GM12878 (cell line): ENCODE measurements around the gene NID1. TPM values are rescaled to one million over a fixed set of nuclear protein-coding genes. Genes with fewer than 3 reads are reported as not detected.

Source experiments
- BHLHE40 ChIP-seq, 2 experiments: fragments of 450-650 bp in 1 of 2; IDR thresholded peaks; 2 replicates each; pipeline ENCODE4 v1.6.1; 2011 to 2017; ENCODE audit warnings: low read depth in 2 of 2, borderline replicate concordance in 1 of 2, improper control_type of control experiment in 1 of 2, low read length in 1 of 2, mild to moderate bottlenecking in 1 of 2
- CTCF ChIP-seq, 3 experiments: IDR thresholded peaks in 2 of 3; conservative IDR thresholded peaks in 1 of 3; 2 replicates each; pipeline ENCODE4 v1.5.1; 2011; ENCODE audit warnings: low read depth in 3 of 3, low read length in 3 of 3, mild to moderate bottlenecking in 3 of 3, control low read depth in 2 of 3, moderate library complexity in 2 of 3, inconsistent platforms in 1 of 3, mixed read lengths in 1 of 3; ENCODE audit not compliant: control insufficient read depth in 2 of 3, insufficient read depth in 1 of 3; ENCODE audit errors: extremely low read depth in 1 of 3
- DPF2 ChIP-seq: fragments of 450-650 bp; IDR thresholded peaks from 2 replicates; pipeline ENCODE4 v1.6.1; 2017; ENCODE audit warnings: mild to moderate bottlenecking
- ETV6 ChIP-seq, 2 experiments: fragments of 450-650 bp in 1 of 2; IDR thresholded peaks in 1 of 2; conservative IDR thresholded peaks in 1 of 2; 2 replicates each; pipeline ENCODE4 v1.6.1; 2014; ENCODE audit warnings: antibody characterized with exemption in 1 of 2, borderline replicate concordance in 1 of 2, low read depth in 1 of 2, mild to moderate bottlenecking in 1 of 2, moderate library complexity in 1 of 2
- MEF2B ChIP-seq: fragments of 450-650 bp; IDR thresholded peaks from 2 replicates; pipeline ENCODE4 v1.6.1; 2018; ENCODE audit warnings: mild to moderate bottlenecking, moderate library complexity; ENCODE audit not compliant: partially characterized antibody, poor library complexity, severe bottlenecking
- NKRF ChIP-seq: fragments of 450-650 bp; conservative IDR thresholded peaks from 2 replicates; pipeline ENCODE4 v1.6.1; 2017; ENCODE audit warnings: mild to moderate bottlenecking, moderate library complexity
- PAX8 ChIP-seq: fragments of 450-650 bp; IDR thresholded peaks from 2 replicates; pipeline ENCODE4 v1.6.1; 2017; ENCODE audit warnings: mild to moderate bottlenecking, moderate library complexity
- POLR2A ChIP-seq: IDR thresholded peaks from 2 replicates; pipeline ENCODE4 v1.6.1; 2011; ENCODE audit warnings: low read depth, mild to moderate bottlenecking, low read length
- RAD51 ChIP-seq: fragments of 450-650 bp; IDR thresholded peaks from 2 replicates; pipeline ENCODE4 v1.6.1; 2016; ENCODE audit warnings: moderate library complexity, mild to moderate bottlenecking, inconsistent platforms
- YY1 ChIP-seq: IDR thresholded peaks from 2 replicates; pipeline ENCODE4 v1.6.1; 2011; ENCODE audit warnings: low read depth, mild to moderate bottlenecking, low read length
- ZSCAN29 ChIP-seq: fragments of 450-650 bp; IDR thresholded peaks from 2 replicates; pipeline ENCODE4 v1.6.1; 2017; ENCODE audit warnings: mild to moderate bottlenecking, moderate library complexity
- polyA plus RNA-seq, 11 experiments: library from polyadenylated mRNA; depleted of rRNA in 4 of 11; unstranded in 6 of 11; stranded (reverse) in 5 of 11; fragments of >200 nt; fragmentation: Nextera tagmentation in 4 of 11; fragmentation: Illumina TruSeq in 1 of 11; extraction: Ambion mirVana in 4 of 11; extraction: Trizol in 1 of 11; gene quantifications; 1 replicate in 1 of 11; 2 replicates in 10 of 11; pipeline versions ENCODE4 v1.2.1 to v1.2.3, GENCODE V29; 2011 to 2016; ENCODE audit warnings: inconsistent platforms in 2 of 11, missing spikeins in 2 of 11, low read depth in 1 of 11
- total RNA-seq, 4 experiments: library from RNA; depleted of rRNA in 3 of 4; stranded (reverse); fragments of >200 nt in 3 of 4; fragmentation: Illumina TruSeq in 1 of 4; extraction: Trizol in 1 of 4; gene quantifications; 2 replicates each; pipeline versions ENCODE4 v1.2.1 to v1.2.3, GENCODE V29; 2013 to 2021
- TF ChIP-seq, protein P1 (sequence below): fragments of 450-650 bp; IDR thresholded peaks from 2 replicates; pipeline ENCODE4 v1.6.1; 2018; ENCODE audit warnings: mild to moderate bottlenecking, low read depth, moderate library complexity; ENCODE audit not compliant: partially characterized antibody
- TF ChIP-seq, protein P2 (sequence below): fragments of 450-650 bp; IDR thresholded peaks from 2 replicates; pipeline ENCODE4 v1.6.1; 2017; ENCODE audit warnings: low read depth, mild to moderate bottlenecking, moderate library complexity

NID1 gene
- total and polyA plus RNA-seq, 10 of the 15 experiments (the other 5 are each of a cell fraction or from before 2014, with no cell fraction given) = 4.2 to 25.7 (median 11.3) TPM

DNA sequence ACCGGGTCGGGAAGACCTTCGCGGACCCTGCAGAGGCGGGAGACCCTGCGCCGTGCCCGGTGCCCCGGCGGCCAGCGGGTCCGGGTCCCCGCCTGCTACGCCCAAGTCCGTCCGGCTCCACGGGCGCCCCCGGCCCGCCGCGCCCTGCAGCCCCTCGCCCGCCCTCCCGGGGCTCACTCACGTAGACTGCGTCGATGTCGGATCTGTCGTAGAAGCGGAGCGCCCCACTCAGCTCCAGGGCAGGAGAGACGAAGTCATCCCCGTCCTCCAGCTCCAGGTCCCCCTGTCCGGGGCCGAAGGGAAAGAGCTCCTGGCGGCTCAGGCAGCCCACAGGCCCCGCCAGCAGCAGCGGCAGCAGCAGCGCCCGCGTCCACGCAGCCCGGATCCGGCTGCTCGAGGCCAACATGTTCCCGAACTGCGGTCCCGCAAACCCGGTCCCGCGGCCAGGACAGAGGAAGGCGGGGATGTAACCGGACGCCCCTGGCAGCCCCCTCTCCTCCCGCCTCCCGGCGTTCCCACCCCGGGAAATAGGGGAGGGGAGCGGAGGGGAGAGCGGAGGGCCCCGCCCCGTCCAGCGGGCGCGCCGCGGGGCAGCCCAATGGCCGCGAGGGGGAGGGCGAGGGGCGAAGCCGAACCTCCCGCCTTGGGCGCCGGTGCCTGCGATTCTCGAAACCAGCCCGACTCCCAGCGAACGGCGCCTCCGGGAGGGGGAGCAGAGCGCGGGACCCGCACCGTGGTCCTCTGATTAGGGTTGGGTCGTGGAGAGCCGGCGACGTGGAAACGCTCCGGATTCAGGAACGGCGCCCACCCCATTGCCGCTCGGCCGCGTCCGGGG, at the start of gene NID1 (continued):
- TF ChIP-seq ETV6 (conservative IDR thresholded peaks at IDR 0.05 in 1 of 2, IDR thresholded peaks at IDR 0.05 in 1 of 2; ENCODE audit: borderline replicate concordance in 1 of 2, low read depth in 1 of 2) (no peak), DPF2 (peak; percentile 42; the same call in 1 of the 2 replicates), BHLHE40 (IDR thresholded peaks at IDR 0.05; ENCODE audit: borderline replicate concordance in 1 of 2, low read depth in 2 of 2, low read length in 1 of 2) (peak in 1 of 2 experiments; percentile 35; a peak in 1 of 4 replicates), ZSCAN29 (peak; percentile 100), MEF2B (peak; percentile 10), PAX8 (no peak), POLR2A (peak; percentile 11; the same call in 1 of the 2 replicates), YY1 (peak; percentile 83), CTCF (IDR thresholded peaks at IDR 0.05 in 2 of 3, conservative IDR thresholded peaks at IDR 0.05 in 1 of 3; ENCODE audit: control insufficient read depth in 2 of 3, extremely low read depth in 1 of 3, insufficient read depth in 1 of 3, low read depth in 3 of 3, low read length in 3 of 3) (peak in 2 of 3 experiments; percentile 2 to 25; a peak in 2 of 6 replicates), RAD51 (no peak), NKRF (0 out of 2 replicates have a peak, but pooled peaks have one; percentile 13)
- TF ChIP-seq, protein P1, sequence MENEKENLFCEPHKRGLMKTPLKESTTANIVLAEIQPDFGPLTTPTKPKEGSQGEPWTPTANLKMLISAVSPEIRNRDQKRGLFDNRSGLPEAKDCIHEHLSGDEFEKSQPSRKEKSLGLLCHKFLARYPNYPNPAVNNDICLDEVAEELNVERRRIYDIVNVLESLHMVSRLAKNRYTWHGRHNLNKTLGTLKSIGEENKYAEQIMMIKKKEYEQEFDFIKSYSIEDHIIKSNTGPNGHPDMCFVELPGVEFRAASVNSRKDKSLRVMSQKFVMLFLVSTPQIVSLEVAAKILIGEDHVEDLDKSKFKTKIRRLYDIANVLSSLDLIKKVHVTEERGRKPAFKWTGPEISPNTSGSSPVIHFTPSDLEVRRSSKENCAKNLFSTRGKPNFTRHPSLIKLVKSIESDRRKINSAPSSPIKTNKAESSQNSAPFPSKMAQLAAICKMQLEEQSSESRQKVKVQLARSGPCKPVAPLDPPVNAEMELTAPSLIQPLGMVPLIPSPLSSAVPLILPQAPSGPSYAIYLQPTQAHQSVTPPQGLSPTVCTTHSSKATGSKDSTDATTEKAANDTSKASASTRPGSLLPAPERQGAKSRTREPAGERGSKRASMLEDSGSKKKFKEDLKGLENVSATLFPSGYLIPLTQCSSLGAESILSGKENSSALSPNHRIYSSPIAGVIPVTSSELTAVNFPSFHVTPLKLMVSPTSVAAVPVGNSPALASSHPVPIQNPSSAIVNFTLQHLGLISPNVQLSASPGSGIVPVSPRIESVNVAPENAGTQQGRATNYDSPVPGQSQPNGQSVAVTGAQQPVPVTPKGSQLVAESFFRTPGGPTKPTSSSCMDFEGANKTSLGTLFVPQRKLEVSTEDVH = no peak
- TF ChIP-seq, protein P2, sequence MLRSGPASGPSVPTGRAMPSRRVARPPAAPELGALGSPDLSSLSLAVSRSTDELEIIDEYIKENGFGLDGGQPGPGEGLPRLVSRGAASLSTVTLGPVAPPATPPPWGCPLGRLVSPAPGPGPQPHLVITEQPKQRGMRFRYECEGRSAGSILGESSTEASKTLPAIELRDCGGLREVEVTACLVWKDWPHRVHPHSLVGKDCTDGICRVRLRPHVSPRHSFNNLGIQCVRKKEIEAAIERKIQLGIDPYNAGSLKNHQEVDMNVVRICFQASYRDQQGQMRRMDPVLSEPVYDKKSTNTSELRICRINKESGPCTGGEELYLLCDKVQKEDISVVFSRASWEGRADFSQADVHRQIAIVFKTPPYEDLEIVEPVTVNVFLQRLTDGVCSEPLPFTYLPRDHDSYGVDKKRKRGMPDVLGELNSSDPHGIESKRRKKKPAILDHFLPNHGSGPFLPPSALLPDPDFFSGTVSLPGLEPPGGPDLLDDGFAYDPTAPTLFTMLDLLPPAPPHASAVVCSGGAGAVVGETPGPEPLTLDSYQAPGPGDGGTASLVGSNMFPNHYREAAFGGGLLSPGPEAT = peak; percentile 16; the same call in 1 of the 2 replicates
- TF ChIP-seq, all 136 proteins: peak for 15
